BE2C (cell line): Measurements from ENCODE around the gene RARS1.

Experiments used
- DNase-seq: peaks from one replicate; pipeline ENCODE4 v3.0.0-alpha.2; 2020
- H3K27me3 ChIP-seq: fragments of 250-450 bp; sonication (Bioruptor Pico); 2 replicates; pipeline ENCODE4 v1.5.1; 2020; ENCODE audit warnings: mild to moderate bottlenecking
- H3K36me3 ChIP-seq: fragments of 250-450 bp; sonication (Bioruptor Pico); 2 replicates; pipeline ENCODE4 v1.5.1; 2020; ENCODE audit warnings: mild to moderate bottlenecking
- H3K4me1 ChIP-seq: fragments of 250-450 bp; sonication (Bioruptor Pico); 2 replicates; pipeline ENCODE4 v1.5.1; 2020
- H3K4me3 ChIP-seq: 2 replicates; pipeline ENCODE4 v1.5.1; 2011; ENCODE audit warnings: low read depth, low read length
- H3K9me3 ChIP-seq: fragments of 250-450 bp; sonication (Bioruptor Pico); 2 replicates; pipeline ENCODE4 v1.5.1; 2020
- CTCF ChIP-seq: IDR thresholded peaks from 2 replicates; pipeline ENCODE4 v1.5.1; 2012; ENCODE audit warnings: mild to moderate bottlenecking, low read depth, low read length

Gene RARS1

DNA sequence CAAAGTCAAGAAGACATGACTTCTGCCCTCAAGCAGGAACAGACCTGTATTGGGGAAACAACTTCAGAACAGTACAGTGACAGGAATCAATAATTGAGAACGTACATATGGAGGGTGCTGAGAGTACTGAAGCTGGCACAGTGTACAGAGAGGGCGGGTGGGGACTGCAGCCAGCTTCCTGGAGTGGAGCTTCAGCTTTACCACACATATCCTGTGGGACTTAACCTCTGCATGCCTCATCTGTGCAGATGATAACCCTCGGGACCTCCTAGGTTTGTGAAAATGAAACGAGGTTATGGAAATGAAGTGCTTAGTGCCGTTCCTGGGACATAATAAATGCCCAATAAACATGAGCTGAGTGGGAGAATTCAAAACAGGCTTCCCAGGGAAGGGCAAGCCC is 22.1 kb upstream of the RARS1 start:
- no peak for TF ChIP-seq CTCF

DNA sequence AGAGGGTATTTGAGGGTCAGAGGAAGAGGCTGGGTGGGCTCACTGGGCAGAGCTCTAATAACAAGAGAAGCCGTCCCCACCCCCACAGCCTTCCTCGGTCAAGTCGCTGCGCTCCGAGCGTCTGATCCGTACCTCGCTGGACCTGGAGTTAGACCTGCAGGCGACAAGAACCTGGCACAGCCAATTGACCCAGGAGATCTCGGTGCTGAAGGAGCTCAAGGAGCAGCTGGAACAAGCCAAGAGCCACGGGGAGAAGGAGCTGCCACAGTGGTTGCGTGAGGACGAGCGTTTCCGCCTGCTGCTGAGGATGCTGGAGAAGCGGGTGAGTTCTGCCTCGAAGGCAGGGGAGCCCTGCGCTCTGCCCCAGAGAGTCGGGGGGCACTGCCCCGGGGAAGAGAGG is 21.6 kb upstream of the RARS1 start:
- no peaks in the 10 kb centered on the region for H3K36me3 ChIP-seq
- no peak for DNase-seq
- no peak for TF ChIP-seq CTCF

More for the DNA sequence above, 22.1 kb upstream of the RARS1 start:
- no peaks in the 10 kb centered on the region for H3K4me1 ChIP-seq
- H3K4me3 ChIP-seq: no peak overlapping the region
- no peak for DNase-seq
- no peaks in the 10 kb centered on the region for H3K27me3 ChIP-seq
- no peaks in the 10 kb centered on the region for H3K36me3 ChIP-seq
- H3K9me3 ChIP-seq: no peaks in the 10 kb centered on the region

DNA sequence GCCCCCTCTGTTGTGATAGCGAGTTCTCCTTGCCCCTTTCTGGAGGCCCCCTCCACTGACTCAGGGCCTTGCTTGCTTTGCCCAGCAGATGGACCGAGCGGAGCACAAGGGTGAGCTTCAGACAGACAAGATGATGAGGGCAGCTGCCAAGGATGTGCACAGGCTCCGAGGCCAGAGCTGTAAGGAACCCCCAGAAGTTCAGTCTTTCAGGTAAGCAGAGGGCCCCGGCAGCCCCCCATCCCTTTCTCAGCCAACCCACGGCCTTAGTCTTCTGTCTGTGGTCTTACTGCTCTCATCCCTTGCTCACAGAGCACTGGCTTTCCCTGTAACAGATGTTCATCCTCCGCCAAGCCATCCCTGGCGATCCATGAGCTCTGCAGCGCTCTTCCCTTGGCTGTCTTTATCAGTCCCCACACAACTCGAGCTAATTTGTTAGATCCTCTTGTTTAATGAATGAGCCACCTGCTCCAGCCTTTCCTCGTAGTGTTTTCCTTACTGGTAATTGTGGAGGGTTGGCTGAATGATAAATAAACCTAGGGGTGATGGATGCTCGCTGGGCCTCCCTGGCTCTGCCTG is 18.4 kb upstream of the RARS1 start:
- no peaks in the 10 kb centered on the region for H3K36me3 ChIP-seq
- H3K9me3 ChIP-seq: no peaks in the 10 kb centered on the region
- H3K4me3 ChIP-seq: no peak overlapping the region
- DNase-seq: no peak
- no peak for TF ChIP-seq CTCF
- H3K27me3 ChIP-seq: no peaks in the 10 kb centered on the region
- H3K4me1 ChIP-seq: no peaks in the 10 kb centered on the region

More for the DNA sequence above, 21.6 kb upstream of the RARS1 start:
- no peaks in the 10 kb centered on the region for H3K9me3 ChIP-seq
- no peak overlapping the region for H3K4me3 ChIP-seq
- H3K4me1 ChIP-seq: no peaks in the 10 kb centered on the region
- H3K27me3 ChIP-seq: no peaks in the 10 kb centered on the region

GRCh38 chr5:168468836-168469235 is 17.4 kb upstream of the RARS1 start:
- Histone ChIP-seq H3K9me3 (no peaks in the 10 kb centered on the region), H3K36me3 (no peaks in the 10 kb centered on the region), H3K27me3 (no peaks in the 10 kb centered on the region), H3K4me3 (no peak overlapping the region), H3K4me1 (no peaks in the 10 kb centered on the region)
- DNase-seq: no peak
- TF ChIP-seq CTCF: no peak

DNA sequence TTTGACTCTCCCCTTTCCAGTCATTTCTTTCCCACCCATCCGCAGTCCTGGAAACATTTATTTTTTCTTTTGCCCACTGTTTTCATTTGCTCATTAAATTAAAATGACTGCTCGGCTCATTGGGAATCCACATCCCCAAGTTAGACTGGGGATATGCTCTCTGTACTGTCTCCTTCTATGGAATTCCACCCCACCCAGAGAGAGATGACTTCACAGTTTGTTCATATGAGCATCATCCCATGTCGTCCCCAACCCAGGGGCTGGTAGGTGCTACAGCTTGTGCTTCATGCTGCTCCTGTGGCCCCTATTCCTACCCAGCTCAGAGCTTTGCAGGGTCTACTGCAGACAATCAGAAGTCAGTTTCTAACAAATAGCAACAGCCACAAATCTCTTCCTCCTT is 16.5 kb upstream of the RARS1 start:
- no peak overlapping the region for H3K4me3 ChIP-seq
- no peak for TF ChIP-seq CTCF
- no peaks in the 10 kb centered on the region for H3K4me1 ChIP-seq
- no peak for DNase-seq
- H3K9me3 ChIP-seq: no peaks in the 10 kb centered on the region
- H3K36me3 ChIP-seq: no peaks in the 10 kb centered on the region
- no peaks in the 10 kb centered on the region for H3K27me3 ChIP-seq

DNA sequence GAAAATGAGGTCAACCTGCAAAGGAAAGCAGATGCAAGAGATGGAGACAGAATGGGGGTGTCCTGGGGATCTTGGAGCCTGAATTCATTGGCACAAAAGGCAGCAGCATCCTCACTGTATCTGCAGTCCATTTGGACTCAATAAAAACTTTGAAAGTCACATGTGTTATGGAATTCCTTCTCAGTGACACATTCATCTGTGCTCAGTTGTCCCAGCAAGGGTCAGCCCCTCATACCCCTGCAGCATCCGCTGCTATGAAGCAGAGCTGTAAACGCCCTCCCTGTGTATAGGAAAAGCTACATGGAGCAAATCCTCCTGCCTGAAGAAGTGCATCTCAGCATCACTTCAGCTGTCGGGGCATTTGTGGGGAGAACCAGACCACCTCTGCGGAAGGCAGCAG is 14.5 kb upstream of the RARS1 start:
- DNase-seq: no peak
- H3K36me3 ChIP-seq: no peaks in the 10 kb centered on the region
- no peaks in the 10 kb centered on the region for H3K27me3 ChIP-seq
- no peaks in the 10 kb centered on the region for H3K9me3 ChIP-seq
- H3K4me3 ChIP-seq: no peak overlapping the region
- no peaks in the 10 kb centered on the region for H3K4me1 ChIP-seq
- no peak for TF ChIP-seq CTCF
